GM13977 (cell line): ENCODE measurements around the gene PSMB2.

ENCODE experiments used
- DNase-seq: peaks from one replicate; pipeline ENCODE4 v3.0.0; 2012; ENCODE audit warnings: low spot score
- CTCF ChIP-seq: IDR thresholded peaks from 2 replicates; pipeline ENCODE4 v1.5.1; 2012; ENCODE audit warnings: mild to moderate bottlenecking, control low read depth; ENCODE audit not compliant: insufficient read depth; ENCODE audit errors: extremely low read depth, missing control alignments
- in situ Hi-C: fragments of 300-500 bp; cut with MboI; formaldehyde crosslinking; loops from one replicate; pipeline ENCODE4 v1.12.0; 2022; ENCODE audit warnings: low sequenced_read_pairs, low pct_unique_long_range_greater_than_20kb, mixed read lengths, inconsistent platforms; ENCODE audit not compliant: unreplicated experiment

PSMB2 gene

GRCh38 chr1:35650416-35650815, 9.1 kb upstream of the PSMB2 start:
- in situ Hi-C loops, result no loop called here
- TF ChIP-seq CTCF, result no peak
- DNase-seq, result no peak

GRCh38 chr1:35646043-35646442, 4.7 kb upstream of the PSMB2 start:
- in situ Hi-C loops, result no loop called here
- TF ChIP-seq CTCF, result no peak
- no peak for DNase-seq

- TF ChIP-seq CTCF, result no peak
- in situ Hi-C loops, result no loop called here
- no peak for DNase-seq
Observed at GRCh38 chr1:35644204-35644603, 2.9 kb upstream of the PSMB2 start.

GRCh38 chr1:35642471-35642955, 1.2 kb upstream of the PSMB2 start:
- no peak for DNase-seq
- in situ Hi-C loops, result no loop called here
- no peak for TF ChIP-seq CTCF

GRCh38 chr1:35640380-35641232, 720 bp downstream of the PSMB2 start:
- in situ Hi-C loops, result no loop called here
- DNase-seq, result no peak
- no peak for TF ChIP-seq CTCF

- peak; percentile 28 for DNase-seq
- no peak for TF ChIP-seq CTCF
- in situ Hi-C loops, result no loop called here
Observed at GRCh38 chr1:35637401-35637809, 3.9 kb downstream of the PSMB2 start.
